ENCODE results near the gene LY6G6C.
A peak's percentile ranks its signal among the peaks of the same experiment; 100 is the strongest.

LY6G6C gene

DNA sequence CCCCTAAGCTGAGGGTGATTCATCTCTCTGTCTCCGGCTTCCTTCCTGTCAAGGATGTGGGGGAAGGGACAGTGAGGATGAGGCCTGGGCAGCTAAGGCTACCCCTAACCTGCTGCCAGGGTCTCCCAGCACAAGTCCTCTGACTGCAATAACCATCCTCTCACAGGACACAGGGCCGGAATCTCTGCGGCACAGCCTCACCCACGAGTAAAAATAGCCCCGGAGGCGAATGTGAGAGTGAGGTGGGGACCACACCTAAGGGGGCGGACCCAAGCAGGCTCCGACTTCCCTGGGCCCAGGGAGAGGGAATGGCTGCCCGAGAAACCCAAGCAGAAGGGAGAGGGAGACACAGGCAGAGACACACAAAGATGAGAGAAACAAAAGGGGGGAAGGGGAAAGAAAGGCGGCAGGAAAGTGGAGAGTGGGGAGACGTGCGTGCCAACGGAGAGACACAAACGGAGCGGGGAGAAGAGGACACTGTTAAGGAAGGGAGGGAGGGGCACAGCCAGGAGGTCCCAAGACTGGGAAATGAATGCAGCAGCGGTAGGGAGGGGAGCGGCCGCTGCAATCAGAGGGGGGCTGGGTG is 13.4 kb upstream of the LY6G6C start:
- peak overlapping the region; percentile 94 for H3K27ac ChIP-seq (ENCODE audit: low read depth, low read length)
- no peaks in the 10 kb centered on the region for H3K27me3 ChIP-seq (ENCODE audit: control insufficient read depth in 1 of 2, insufficient read depth in 2 of 2, low read length in 2 of 2)
- peaks cover 28 to 34% of the 10 kb centered on the region in 2 donors for H3K36me3 ChIP-seq (ENCODE audit: control insufficient read depth in 1 of 2, insufficient read depth in 2 of 2, low read length in 2 of 2)
- H3K9me3 ChIP-seq (ENCODE audit: control insufficient read depth in 1 of 2, low read length in 2 of 2), result no peaks in the 10 kb centered on the region
- peak overlapping the region; percentile 97 for H3K9ac ChIP-seq (ENCODE audit: low read depth in 1 of 2, low read length in 2 of 2)
- H3K4me1 ChIP-seq (ENCODE audit: control insufficient read depth in 1 of 2, insufficient read depth in 2 of 2, low read length in 2 of 2), result peaks cover 50 to 57% of the 10 kb centered on the region in 2 donors
- H3K4me3 ChIP-seq (ENCODE audit: low read depth in 1 of 2, low read length in 2 of 2), result peak overlapping the region; percentile 91 to 95

- Histone ChIP-seq H3K9me3 (ENCODE audit: control insufficient read depth in 1 of 2, low read length in 2 of 2) (no peaks in the 10 kb centered on the region), H3K9ac (ENCODE audit: low read depth in 1 of 2, low read length in 2 of 2) (peak overlapping the region; percentile 97)
Measured at GRCh38 chr6:31734247-31734820, 12.8 kb upstream of the LY6G6C start.

GRCh38 chr6:31733734-31734133 is 12.2 kb upstream of the LY6G6C start:
- no peaks in the 10 kb centered on the region for H3K27me3 ChIP-seq (ENCODE audit: control insufficient read depth in 1 of 2, insufficient read depth in 2 of 2, low read length in 2 of 2)
- peaks cover 28 to 34% of the 10 kb centered on the region in 2 donors for H3K36me3 ChIP-seq (ENCODE audit: control insufficient read depth in 1 of 2, insufficient read depth in 2 of 2, low read length in 2 of 2)
- peak overlapping the region; percentile 91 to 95 for H3K4me3 ChIP-seq (ENCODE audit: low read depth in 1 of 2, low read length in 2 of 2)
- no peaks in the 10 kb centered on the region for H3K9me3 ChIP-seq (ENCODE audit: control insufficient read depth in 1 of 2, low read length in 2 of 2)
- H3K27ac ChIP-seq (ENCODE audit: low read depth, low read length), result no peak overlapping the region
- H3K9ac ChIP-seq (ENCODE audit: low read depth in 1 of 2, low read length in 2 of 2), result peak overlapping the region; percentile 97
- peaks cover 52 to 55% of the 10 kb centered on the region in 2 donors for H3K4me1 ChIP-seq (ENCODE audit: control insufficient read depth in 1 of 2, insufficient read depth in 2 of 2, low read length in 2 of 2)

More at GRCh38 chr6:31734247-31734820, 12.8 kb upstream of the LY6G6C start:
- Histone ChIP-seq H3K4me1 (ENCODE audit: control insufficient read depth in 1 of 2, insufficient read depth in 2 of 2, low read length in 2 of 2) (peaks cover 51 to 56% of the 10 kb centered on the region in 2 donors), H3K36me3 (ENCODE audit: control insufficient read depth in 1 of 2, insufficient read depth in 2 of 2, low read length in 2 of 2) (peaks cover 28 to 34% of the 10 kb centered on the region in 2 donors), H3K4me3 (ENCODE audit: low read depth in 1 of 2, low read length in 2 of 2) (peak overlapping the region; percentile 91 to 95), H3K27ac (ENCODE audit: low read depth, low read length) (peak overlapping the region; percentile 94), H3K27me3 (ENCODE audit: control insufficient read depth in 1 of 2, insufficient read depth in 2 of 2, low read length in 2 of 2) (no peaks in the 10 kb centered on the region)

DNA sequence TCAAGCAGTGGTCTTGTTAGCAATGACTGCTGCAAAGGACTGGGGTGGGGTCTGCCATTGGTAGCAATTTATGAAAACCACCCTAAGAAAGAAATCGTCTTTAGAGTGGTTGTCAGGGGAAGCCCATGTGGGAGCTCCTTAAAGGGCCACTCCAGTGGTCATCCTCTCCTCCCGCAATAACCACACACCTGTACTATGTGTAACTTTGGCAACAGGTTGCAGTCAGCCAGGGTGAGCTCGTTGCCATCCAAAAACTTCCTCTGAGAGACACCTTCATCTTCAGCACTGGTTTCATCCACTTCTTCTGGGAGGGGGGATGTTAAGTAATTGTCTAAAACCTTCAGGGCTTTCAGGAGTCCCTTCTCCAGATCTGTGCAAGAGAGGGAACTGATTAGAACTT is 10.5 kb upstream of the LY6G6C start:
- no peaks in the 10 kb centered on the region for H3K9me3 ChIP-seq (ENCODE audit: control insufficient read depth in 1 of 2, low read length in 2 of 2)
- no peak overlapping the region for H3K9ac ChIP-seq (ENCODE audit: low read depth in 1 of 2, low read length in 2 of 2)
- H3K27ac ChIP-seq (ENCODE audit: low read depth, low read length), result no peak overlapping the region
- H3K36me3 ChIP-seq (ENCODE audit: control insufficient read depth in 1 of 2, insufficient read depth in 2 of 2, low read length in 2 of 2), result peaks cover 31 to 42% of the 10 kb centered on the region in 2 donors
- peaks cover 52 to 55% of the 10 kb centered on the region in 2 donors for H3K4me1 ChIP-seq (ENCODE audit: control insufficient read depth in 1 of 2, insufficient read depth in 2 of 2, low read length in 2 of 2)
- no peaks in the 10 kb centered on the region for H3K27me3 ChIP-seq (ENCODE audit: control insufficient read depth in 1 of 2, insufficient read depth in 2 of 2, low read length in 2 of 2)
- no peak overlapping the region for H3K4me3 ChIP-seq (ENCODE audit: low read depth in 1 of 2, low read length in 2 of 2)

- Histone ChIP-seq H3K27me3 (ENCODE audit: control insufficient read depth in 1 of 2, insufficient read depth in 2 of 2, low read length in 2 of 2) (no peaks in the 10 kb centered on the region), H3K4me1 (ENCODE audit: control insufficient read depth in 1 of 2, insufficient read depth in 2 of 2, low read length in 2 of 2) (peaks cover 54% of the 10 kb centered on the region in 2 donors), H3K27ac (ENCODE audit: low read depth, low read length) (peak overlapping the region; percentile 96), H3K9me3 (ENCODE audit: control insufficient read depth in 1 of 2, low read length in 2 of 2) (no peaks in the 10 kb centered on the region), H3K4me3 (ENCODE audit: low read depth in 1 of 2, low read length in 2 of 2) (peak overlapping the region in 1 of 2 donors; percentile 81), H3K9ac (ENCODE audit: low read depth in 1 of 2, low read length in 2 of 2) (peak overlapping the region in 1 of 2 donors; percentile 70), H3K36me3 (ENCODE audit: control insufficient read depth in 1 of 2, insufficient read depth in 2 of 2, low read length in 2 of 2) (peaks cover 31 to 55% of the 10 kb centered on the region in 2 donors)
Measured at GRCh38 chr6:31730631-31731086, 9.1 kb upstream of the LY6G6C start.

DNA sequence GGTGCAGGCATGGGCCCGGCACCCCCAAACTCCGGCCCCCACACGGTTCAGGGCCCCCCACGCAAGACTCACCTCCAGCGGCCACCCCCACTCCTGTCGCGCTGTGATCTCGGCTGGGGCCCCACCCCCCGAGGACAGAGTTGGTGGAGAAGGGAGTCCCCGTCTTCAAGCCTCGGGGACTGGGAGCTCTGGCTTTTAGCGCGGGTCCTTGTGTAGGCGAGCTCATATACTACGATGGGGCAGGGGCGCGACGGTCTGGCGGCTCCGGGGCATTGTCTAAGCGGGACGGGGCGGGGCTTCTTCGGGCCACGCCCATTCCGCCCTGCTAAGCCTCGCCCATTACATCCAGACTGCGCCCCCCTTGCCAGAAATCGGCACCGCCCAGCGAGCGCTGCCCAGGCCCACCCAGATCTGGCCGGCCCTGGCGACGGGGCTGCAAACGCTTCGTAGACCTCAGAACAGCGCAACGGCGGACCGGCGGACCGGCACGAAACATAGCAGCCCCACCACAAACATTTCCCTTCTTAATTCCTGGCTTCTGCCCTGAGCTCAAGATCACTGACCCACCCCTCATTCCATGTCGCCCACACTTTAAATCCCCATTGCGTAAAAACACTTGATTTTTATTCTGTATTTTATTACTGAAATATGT is 8.6 kb upstream of the LY6G6C start:
- Histone ChIP-seq H3K9me3 (ENCODE audit: control insufficient read depth in 1 of 2, low read length in 2 of 2) (no peaks in the 10 kb centered on the region), H3K27me3 (ENCODE audit: control insufficient read depth in 1 of 2, insufficient read depth in 2 of 2, low read length in 2 of 2) (no peaks in the 10 kb centered on the region), H3K9ac (ENCODE audit: low read depth in 1 of 2, low read length in 2 of 2) (peak overlapping the region; percentile 70 to 96), H3K4me1 (ENCODE audit: control insufficient read depth in 1 of 2, insufficient read depth in 2 of 2, low read length in 2 of 2) (peaks cover 54% of the 10 kb centered on the region in 2 donors), H3K27ac (ENCODE audit: low read depth, low read length) (peak overlapping the region; percentile 96), H3K36me3 (ENCODE audit: control insufficient read depth in 1 of 2, insufficient read depth in 2 of 2, low read length in 2 of 2) (peaks cover 31 to 56% of the 10 kb centered on the region in 2 donors), H3K4me3 (ENCODE audit: low read depth in 1 of 2, low read length in 2 of 2) (peak overlapping the region; percentile 81 to 84)

DNA sequence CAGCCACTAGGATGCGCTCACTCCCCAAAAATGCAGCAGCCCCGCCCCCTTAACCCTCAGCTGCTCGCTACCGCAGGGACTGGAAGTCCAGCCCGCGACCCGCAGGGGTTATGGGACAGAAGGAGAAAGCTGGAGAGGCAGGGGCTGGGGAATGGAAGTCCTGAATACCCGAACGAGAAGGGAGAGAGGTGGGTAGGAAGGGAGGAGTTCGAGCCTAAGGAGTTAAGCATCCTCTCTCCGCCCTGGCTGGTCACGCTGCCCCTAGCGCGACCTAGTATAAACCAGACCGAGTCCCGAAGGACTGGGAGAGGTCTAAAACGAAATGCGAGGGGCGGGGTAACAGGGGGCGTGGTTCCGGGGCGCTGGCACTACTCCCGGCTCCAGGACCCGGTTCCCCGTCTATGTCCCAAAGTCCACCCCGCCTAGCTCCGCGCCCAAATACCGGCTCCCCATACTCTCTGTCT is 8.0 kb upstream of the LY6G6C start:
- Histone ChIP-seq H3K4me1 (ENCODE audit: control insufficient read depth in 1 of 2, insufficient read depth in 2 of 2, low read length in 2 of 2) (peaks cover 50 to 52% of the 10 kb centered on the region in 2 donors), H3K4me3 (ENCODE audit: low read depth in 1 of 2, low read length in 2 of 2) (peak overlapping the region; percentile 81 to 84), H3K9ac (ENCODE audit: low read depth in 1 of 2, low read length in 2 of 2) (peak overlapping the region; percentile 70 to 96), H3K9me3 (ENCODE audit: control insufficient read depth in 1 of 2, low read length in 2 of 2) (no peaks in the 10 kb centered on the region), H3K36me3 (ENCODE audit: control insufficient read depth in 1 of 2, insufficient read depth in 2 of 2, low read length in 2 of 2) (peaks cover 31 to 56% of the 10 kb centered on the region in 2 donors), H3K27me3 (ENCODE audit: control insufficient read depth in 1 of 2, insufficient read depth in 2 of 2, low read length in 2 of 2) (no peaks in the 10 kb centered on the region), H3K27ac (ENCODE audit: low read depth, low read length) (peak overlapping the region; percentile 96)

GRCh38 chr6:31728767-31729514 is 7.4 kb upstream of the LY6G6C start, which contains the start of gene DDAH2:
Gene DDAH2, minus strand, starts transcription at chr6:31729299. Its CDS starts 138 bp downstream, at chr6:31729161.
- Histone ChIP-seq H3K27me3 (ENCODE audit: control insufficient read depth in 1 of 2, insufficient read depth in 2 of 2, low read length in 2 of 2) (no peaks in the 10 kb centered on the region), H3K27ac (ENCODE audit: low read depth, low read length) (peak within 1 kb of the TSS; percentile 96), H3K9ac (ENCODE audit: low read depth in 1 of 2, low read length in 2 of 2) (peak within 1 kb of the TSS; percentile 70 to 96), H3K4me3 (ENCODE audit: low read depth in 1 of 2, low read length in 2 of 2) (peak within 1 kb of the TSS; percentile 81 to 84), H3K4me1 (ENCODE audit: control insufficient read depth in 1 of 2, insufficient read depth in 2 of 2, low read length in 2 of 2) (peaks cover 44 to 46% of the 10 kb centered on the region in 2 donors), H3K36me3 (ENCODE audit: control insufficient read depth in 1 of 2, insufficient read depth in 2 of 2, low read length in 2 of 2) (peaks cover 26 to 52% of the 10 kb centered on the region in 2 donors), H3K9me3 (ENCODE audit: control insufficient read depth in 1 of 2, low read length in 2 of 2) (no peaks in the 10 kb centered on the region)

DNA sequence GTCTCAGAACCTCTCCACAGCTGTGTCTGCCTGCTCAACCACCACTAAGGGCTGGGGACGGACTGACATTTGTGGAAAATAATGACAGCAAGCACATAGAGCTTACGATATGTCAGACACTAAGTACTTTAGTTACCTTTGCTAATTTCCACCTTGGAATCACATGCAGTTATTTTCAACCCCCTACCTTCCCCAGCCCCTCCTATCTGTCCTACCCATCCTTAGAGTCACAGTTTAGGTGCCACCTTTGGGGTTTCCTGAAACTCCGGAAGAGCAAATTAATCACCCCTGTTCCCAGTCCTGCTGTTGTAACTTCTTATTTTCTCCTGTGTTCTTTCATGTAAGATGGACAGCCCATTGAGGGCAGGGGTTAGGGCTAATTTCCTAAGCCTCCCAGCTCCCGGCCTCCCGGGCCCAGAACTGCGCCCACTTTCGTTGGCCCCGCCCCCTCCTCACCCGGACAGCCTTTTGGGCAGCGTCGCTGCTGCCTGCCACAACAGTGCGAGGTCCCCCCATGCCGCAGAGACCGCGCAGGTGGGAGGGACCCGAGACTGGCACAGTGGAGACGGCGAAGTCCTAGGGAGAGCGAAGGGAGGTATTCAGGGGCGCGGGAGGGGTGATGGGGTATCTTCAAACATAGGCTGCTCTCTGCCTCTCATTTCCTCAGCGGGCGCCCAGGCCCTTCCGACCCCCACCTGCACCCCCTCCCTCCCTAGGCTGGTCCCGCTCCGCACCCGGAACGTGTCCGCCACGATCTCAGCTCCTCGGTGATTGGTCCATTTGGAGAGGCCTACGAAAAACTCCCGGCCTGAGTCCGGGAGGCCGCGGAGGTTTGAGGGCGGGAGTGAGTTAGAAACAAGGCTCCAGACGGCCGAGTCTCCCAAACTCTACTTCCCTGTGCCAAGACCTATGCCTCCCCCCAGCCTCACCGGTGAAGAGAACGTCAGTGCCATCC is 6.4 kb upstream of the LY6G6C start:
- Histone ChIP-seq H3K4me1 (ENCODE audit: control insufficient read depth in 1 of 2, insufficient read depth in 2 of 2, low read length in 2 of 2) (peaks cover 35 to 37% of the 10 kb centered on the region in 2 donors), H3K36me3 (ENCODE audit: control insufficient read depth in 1 of 2, insufficient read depth in 2 of 2, low read length in 2 of 2) (peaks cover 17 to 42% of the 10 kb centered on the region in 2 donors)

More for the DNA sequence above, 6.4 kb upstream of the LY6G6C start:
- H3K9me3 ChIP-seq (ENCODE audit: control insufficient read depth in 1 of 2, low read length in 2 of 2), result no peaks in the 10 kb centered on the region
- peak overlapping the region; percentile 81 to 84 for H3K4me3 ChIP-seq (ENCODE audit: low read depth in 1 of 2, low read length in 2 of 2)
- peak overlapping the region in 1 of 2 donors; percentile 96 for H3K9ac ChIP-seq (ENCODE audit: low read depth in 1 of 2, low read length in 2 of 2)
- no peaks in the 10 kb centered on the region for H3K27me3 ChIP-seq (ENCODE audit: control insufficient read depth in 1 of 2, insufficient read depth in 2 of 2, low read length in 2 of 2)
- no peak overlapping the region for H3K27ac ChIP-seq (ENCODE audit: low read depth, low read length)
